HG03097 (cell line): ENCODE results near the gene ARHGAP42.
A peak's percentile ranks its signal among the peaks of the same experiment; 100 is the strongest.
"Not testable (repeated sequence)": the region's sequence is repeated elsewhere in the genome, so short reads cannot be mapped to it uniquely, and the experiment has no call there.

Experiments used
- ATAC-seq: cut with Tn5 transposase; IDR thresholded peaks from one replicate; pipeline ENCODE4 v1.9.1; 2021; ENCODE audit not compliant: unreplicated experiment, low FRiP score

Gene ARHGAP42

GRCh38 chr11:100687054-100687629, at the start of gene ARHGAP42:
TSS of gene ARHGAP42 (plus strand) at chr11:100687288. CDS start at chr11:100687679, 391 bp downstream.
- peak; percentile 72 for ATAC-seq

DNA sequence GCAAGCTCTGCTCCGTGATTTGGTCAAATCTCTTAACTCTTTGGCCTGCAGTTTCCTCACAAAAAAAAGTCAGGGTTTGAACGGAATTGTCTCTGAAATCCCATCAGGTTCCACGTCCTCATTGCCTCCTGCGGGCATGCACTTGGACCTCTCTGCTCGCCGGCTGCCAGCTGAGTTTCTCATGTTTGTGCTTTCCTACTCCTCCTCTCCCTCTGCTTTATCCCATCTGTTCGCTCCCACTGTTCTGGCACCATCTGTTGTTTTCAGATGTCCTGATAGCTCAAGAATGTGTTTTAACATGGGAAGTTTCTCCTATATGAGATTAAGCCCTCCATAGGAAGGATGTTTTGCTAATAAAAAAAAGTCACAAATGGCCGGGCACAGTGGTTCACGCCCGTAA, 49.4 kb upstream of the ARHGAP42 start:
- no peak for ATAC-seq

DNA sequence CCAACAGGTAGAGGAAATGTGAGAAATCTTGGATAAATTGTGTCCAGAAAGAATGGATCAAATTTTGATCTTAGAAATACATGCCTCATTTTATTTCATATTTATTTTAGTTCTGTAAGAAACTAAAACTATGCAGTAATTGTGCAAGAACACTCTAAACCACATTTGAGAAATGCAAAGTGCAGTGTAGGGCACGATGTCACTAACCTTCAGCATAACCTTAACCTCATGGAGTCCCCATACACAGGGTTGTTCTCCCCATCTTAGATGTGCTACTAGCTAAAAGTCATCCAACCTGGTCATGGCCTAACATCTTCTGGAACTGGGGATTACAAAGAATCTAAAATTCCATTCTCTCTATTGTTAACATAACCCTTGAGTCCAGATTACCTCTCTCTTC, 48.4 kb upstream of the ARHGAP42 start:
- ATAC-seq = no peak

- no peak for ATAC-seq
Measured at GRCh38 chr11:100639140-100639539, 47.9 kb upstream of the ARHGAP42 start.

GRCh38 chr11:100640071-100640470, 47.0 kb upstream of the ARHGAP42 start:
- ATAC-seq = no peak

DNA sequence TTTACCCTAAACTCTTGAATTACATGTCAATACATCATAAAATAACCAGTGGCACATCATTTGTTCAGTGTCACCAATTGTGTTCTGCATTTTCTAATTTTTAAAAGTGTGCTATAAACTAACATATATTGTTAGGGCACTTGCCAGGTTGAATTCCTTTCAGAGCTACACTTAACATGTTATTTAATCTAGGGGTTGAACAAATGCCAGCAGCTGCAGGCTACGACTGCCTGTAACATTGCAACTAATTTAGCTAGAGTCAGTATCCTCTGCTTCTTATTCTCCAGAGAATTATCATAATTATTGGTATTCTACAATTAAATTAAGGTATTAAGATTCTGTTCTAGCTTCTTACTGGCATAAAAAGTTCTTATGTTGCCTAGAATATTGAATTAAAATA, 46.4 kb upstream of the ARHGAP42 start:
- no peak for ATAC-seq

DNA sequence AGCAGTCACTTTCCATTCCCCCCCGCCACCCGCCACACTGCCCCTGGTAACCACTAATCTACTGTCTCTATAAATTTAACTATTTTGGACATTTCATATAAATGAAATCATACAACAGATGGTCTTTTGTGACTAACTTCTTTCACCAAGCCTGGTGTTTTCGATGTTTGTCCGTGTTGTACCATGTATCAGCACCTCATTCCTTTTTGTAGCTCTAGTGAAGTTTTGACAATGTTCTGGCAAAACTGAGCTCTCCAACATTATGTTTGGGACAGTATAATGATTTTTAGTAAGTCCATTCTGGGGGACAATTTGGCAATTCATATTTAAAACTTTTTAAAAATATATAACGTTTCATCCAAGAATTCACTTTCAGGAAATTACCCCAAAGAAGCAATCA, 45.6 kb upstream of the ARHGAP42 start:
- no peak for ATAC-seq

GRCh38 chr11:100646545-100646944, 40.5 kb upstream of the ARHGAP42 start:
- no peak for ATAC-seq

DNA sequence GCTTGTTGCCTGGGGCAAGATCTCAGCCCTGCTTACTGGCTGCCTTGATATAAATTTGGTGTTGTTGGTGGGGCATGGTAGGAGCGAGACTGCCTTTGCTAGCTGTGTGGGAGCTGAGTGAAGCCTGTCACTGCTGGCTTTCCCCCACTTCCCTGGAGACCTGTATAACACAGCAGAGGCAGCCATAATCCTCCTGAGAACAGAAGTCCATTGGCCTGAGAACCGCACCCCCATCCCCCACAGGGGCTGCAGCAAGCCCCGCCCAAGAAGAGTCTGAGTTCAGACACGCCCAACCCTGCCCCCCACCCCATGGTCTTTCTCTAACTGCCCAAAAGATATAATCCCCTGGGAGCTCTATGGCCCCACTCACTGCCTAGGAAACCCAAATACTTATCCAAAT, 39.2 kb upstream of the ARHGAP42 start:
- ATAC-seq = no peak

GRCh38 chr11:100663583-100663982, 23.5 kb upstream of the ARHGAP42 start:
- ATAC-seq = no peak

DNA sequence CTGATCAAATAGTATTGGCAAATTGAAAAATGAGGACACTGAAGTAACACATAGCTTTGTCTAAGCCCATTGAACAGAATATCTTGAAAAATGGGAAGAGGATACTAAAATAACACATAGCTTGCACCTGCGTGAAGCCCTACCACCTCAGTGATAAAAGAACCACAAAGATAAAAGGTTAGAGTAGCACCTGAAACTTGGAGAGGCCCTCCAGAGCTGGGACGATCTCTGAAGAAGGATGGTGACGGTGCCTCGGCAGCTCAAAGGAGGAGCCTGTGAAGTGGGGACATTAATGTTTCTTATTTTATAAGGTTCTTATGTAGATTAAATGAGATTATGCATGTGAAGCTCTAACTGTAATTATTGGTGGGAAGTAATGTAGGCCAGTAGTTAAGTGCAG, 23.1 kb upstream of the ARHGAP42 start:
- ATAC-seq = no peak

GRCh38 chr11:100666816-100667215, 20.3 kb upstream of the ARHGAP42 start:
- ATAC-seq = not testable (repeated sequence)

- no peak for ATAC-seq
Measured at GRCh38 chr11:100667449-100667848, 19.6 kb upstream of the ARHGAP42 start.

DNA sequence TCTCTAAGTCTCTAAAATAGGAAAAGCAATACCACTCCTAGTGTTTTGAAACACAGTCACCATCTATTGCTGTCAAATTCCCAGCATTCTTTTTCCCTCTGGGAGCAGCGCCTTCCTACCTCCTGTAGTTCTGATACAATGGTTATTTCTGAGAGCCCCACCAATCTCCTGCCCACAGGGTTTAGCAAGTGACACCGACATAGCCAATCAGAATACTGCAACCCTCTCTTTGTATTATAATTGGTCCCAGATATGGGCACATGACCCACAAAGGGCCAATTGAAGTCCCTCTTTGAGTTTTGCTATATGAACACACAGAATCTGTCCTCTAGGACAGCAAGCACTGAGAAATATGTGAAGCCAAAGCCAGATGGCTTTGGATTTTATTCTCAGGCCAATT, 16.9 kb upstream of the ARHGAP42 start:
- ATAC-seq = no peak

DNA sequence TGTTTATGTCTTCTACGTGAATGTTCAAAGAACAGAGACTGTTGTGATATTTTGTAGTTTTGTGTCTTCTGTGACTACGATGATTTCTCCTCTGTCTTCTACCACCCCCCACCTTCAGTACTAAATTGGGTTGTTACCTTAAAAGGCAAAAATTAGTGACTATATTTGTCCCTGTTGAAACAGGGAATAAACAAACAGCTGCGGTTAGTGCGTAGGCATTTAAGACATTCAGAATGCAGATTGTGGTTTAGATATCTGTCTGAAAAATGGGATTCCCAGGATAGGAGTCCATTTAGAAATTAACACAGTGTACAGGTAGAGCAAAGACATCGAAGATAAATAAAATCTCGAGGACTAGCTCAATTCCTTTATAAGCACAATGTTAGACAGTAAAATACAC, 15.6 kb upstream of the ARHGAP42 start:
- no peak for ATAC-seq

GRCh38 chr11:100672498-100673033, 14.5 kb upstream of the ARHGAP42 start:
- ATAC-seq = no peak

- ATAC-seq = no peak
Measured at GRCh38 chr11:100673063-100673462, 14.0 kb upstream of the ARHGAP42 start.

- ATAC-seq = no peak
Measured at GRCh38 chr11:100674212-100674611, 12.9 kb upstream of the ARHGAP42 start.

GRCh38 chr11:100675115-100675650, 11.9 kb upstream of the ARHGAP42 start:
- ATAC-seq = no peak

GRCh38 chr11:100676901-100677300, 10.2 kb upstream of the ARHGAP42 start:
- ATAC-seq = no peak

GRCh38 chr11:100677796-100678195, 9.3 kb upstream of the ARHGAP42 start:
- no peak for ATAC-seq

- no peak for ATAC-seq
Measured at GRCh38 chr11:100680070-100680469, 7.0 kb upstream of the ARHGAP42 start.
